ENCODE data around the gene SORBS2.

The SORBS2 gene

GRCh38 chr4:185801471-185801870, 10.5 kb downstream of the SORBS2 start:
- H3K9me3 ChIP-seq (ENCODE audit: insufficient read depth, low read depth, low read length) = no peaks in the 10 kb centered on the region
- TF ChIP-seq EZH2phosphoT487 (IDR thresholded peaks at IDR 0.05; ENCODE audit: borderline replicate concordance) (no peak), CTCF (conservative IDR thresholded peaks at IDR 0.05; ENCODE audit: low read length) (no peak)
- H3K9ac ChIP-seq (ENCODE audit: low read depth, low read length, poor library complexity, severe bottlenecking) = no peak overlapping the region
- no peaks in the 10 kb centered on the region for H3K9me2 ChIP-seq (replicated peaks; ENCODE audit: low read depth, low read length)
- H3K27me3 ChIP-seq (ENCODE audit: insufficient read depth, low read length, poor library complexity, severe bottlenecking) = no peaks in the 10 kb centered on the region
- no peak overlapping the region for H2AFZ ChIP-seq (ENCODE audit: low read length)
- H3F3A ChIP-seq (ENCODE audit: low read depth) = no peaks in the 10 kb centered on the region
- no peaks in the 10 kb centered on the region for H3K4me1 ChIP-seq (ENCODE audit: insufficient read depth, low read length, poor library complexity, severe bottlenecking)
- no peaks in the 10 kb centered on the region for H3K36me3 ChIP-seq (ENCODE audit: insufficient read depth, low read length)
- no peak overlapping the region for H3K4me2 ChIP-seq (ENCODE audit: low read depth, low read length, poor library complexity, severe bottlenecking)
- no peaks in the 10 kb centered on the region for H3K79me2 ChIP-seq (ENCODE audit: insufficient read depth, low read length)
- H3K4me3 ChIP-seq (ENCODE audit: low read length, poor library complexity, severe bottlenecking) = no peak overlapping the region
- no peaks in the 10 kb centered on the region for H4K20me1 ChIP-seq (ENCODE audit: insufficient read depth, low read length, poor library complexity, severe bottlenecking)

GRCh38 chr4:185800266-185800945, 11.6 kb downstream of the SORBS2 start:
- Histone ChIP-seq H3K9me3 (ENCODE audit: insufficient read depth, low read depth, low read length) (no peaks in the 10 kb centered on the region), H2AFZ (ENCODE audit: low read length) (no peak overlapping the region), H4K20me1 (ENCODE audit: insufficient read depth, low read length, poor library complexity, severe bottlenecking) (no peaks in the 10 kb centered on the region), H3K27me3 (ENCODE audit: insufficient read depth, low read length, poor library complexity, severe bottlenecking) (no peaks in the 10 kb centered on the region), H3K4me3 (ENCODE audit: low read length, poor library complexity, severe bottlenecking) (no peak overlapping the region), H3K4me1 (ENCODE audit: insufficient read depth, low read length, poor library complexity, severe bottlenecking) (no peaks in the 10 kb centered on the region), H3K79me2 (ENCODE audit: insufficient read depth, low read length) (no peaks in the 10 kb centered on the region), H3F3A (ENCODE audit: low read depth) (no peaks in the 10 kb centered on the region), H3K36me3 (ENCODE audit: insufficient read depth, low read length) (no peaks in the 10 kb centered on the region), H3K9me2 (replicated peaks; ENCODE audit: low read depth, low read length) (no peaks in the 10 kb centered on the region), H3K9ac (ENCODE audit: low read depth, low read length, poor library complexity, severe bottlenecking) (no peak overlapping the region), H3K4me2 (ENCODE audit: low read depth, low read length, poor library complexity, severe bottlenecking) (no peak overlapping the region)
- TF ChIP-seq EZH2phosphoT487 (IDR thresholded peaks at IDR 0.05; ENCODE audit: borderline replicate concordance) (no peak), CTCF (conservative IDR thresholded peaks at IDR 0.05; ENCODE audit: low read length) (no peak)

- Histone ChIP-seq H2AFZ (ENCODE audit: low read length) (no peak overlapping the region), H3F3A (ENCODE audit: low read depth) (no peaks in the 10 kb centered on the region), H3K79me2 (ENCODE audit: insufficient read depth, low read length) (no peaks in the 10 kb centered on the region), H3K4me3 (ENCODE audit: low read length, poor library complexity, severe bottlenecking) (no peak overlapping the region), H3K4me2 (ENCODE audit: low read depth, low read length, poor library complexity, severe bottlenecking) (no peak overlapping the region), H3K27me3 (ENCODE audit: insufficient read depth, low read length, poor library complexity, severe bottlenecking) (no peaks in the 10 kb centered on the region), H4K20me1 (ENCODE audit: insufficient read depth, low read length, poor library complexity, severe bottlenecking) (no peaks in the 10 kb centered on the region), H3K9me3 (ENCODE audit: insufficient read depth, low read depth, low read length) (no peaks in the 10 kb centered on the region), H3K4me1 (ENCODE audit: insufficient read depth, low read length, poor library complexity, severe bottlenecking) (no peaks in the 10 kb centered on the region), H3K9ac (ENCODE audit: low read depth, low read length, poor library complexity, severe bottlenecking) (no peak overlapping the region), H3K9me2 (replicated peaks; ENCODE audit: low read depth, low read length) (no peaks in the 10 kb centered on the region), H3K36me3 (ENCODE audit: insufficient read depth, low read length) (no peaks in the 10 kb centered on the region)
- no peak for TF ChIP-seq EZH2phosphoT487 (IDR thresholded peaks at IDR 0.05; ENCODE audit: borderline replicate concordance)
Observed at GRCh38 chr4:185799442-185799841, 12.6 kb downstream of the SORBS2 start.

Measured in Loucy (cell line).